K562 (cell line): ENCODE results near the gene CD74.

ENCODE experiments used
- AFF4 ChIP-seq: sonication (generic); formaldehyde crosslinking; IDR thresholded peaks from 2 replicates; pipeline ENCODE4 v1.8.0; 2023; ENCODE audit warnings: mild to moderate bottlenecking, missing genetic modification reagents
- FOSL1 ChIP-seq: fragments of 200-800 bp; sonication (Bioruptor generic); conservative IDR thresholded peaks from 2 replicates; pipeline ENCODE4 v1.6.1; 2016; ENCODE audit warnings: missing genetic modification characterization, missing compliant biosample characterization
- KDM4B ChIP-seq, 2 experiments: fragments of 450-650 bp in 1 of 2; sonication (generic) in 1 of 2; IDR thresholded peaks; 2 replicates each; pipeline ENCODE4 v1.6.1; 2016 to 2017; ENCODE audit warnings: borderline replicate concordance in 2 of 2, antibody characterized with exemption in 1 of 2, low read depth in 1 of 2, mild to moderate bottlenecking in 1 of 2
- MTA1 ChIP-seq: fragments of 450-650 bp; IDR thresholded peaks from 2 replicates; pipeline ENCODE4 v1.6.1; 2017; ENCODE audit warnings: borderline replicate concordance
- RAD21 ChIP-seq, 2 experiments: fragments of 250-450 bp in 1 of 2; fragments of 450-650 bp in 1 of 2; sonication (Bioruptor Pico) in 1 of 2; formaldehyde crosslinking in 1 of 2; IDR thresholded peaks in 1 of 2; conservative IDR thresholded peaks in 1 of 2; 2 replicates each; pipeline versions ENCODE4 v1.4.0 to v1.8.0; 2020 to 2022; ENCODE audit warnings: mild to moderate bottlenecking in 2 of 2, moderate library complexity in 1 of 2
- TCF3 ChIP-seq: sonication (generic); formaldehyde crosslinking; IDR thresholded peaks from 2 replicates; pipeline ENCODE4 v1.4.0; 2020; ENCODE audit warnings: mild to moderate bottlenecking, missing genetic modification reagents
- ZNF24 ChIP-seq: fragments of 450-650 bp; IDR thresholded peaks from 2 replicates; pipeline ENCODE4 v1.6.1; 2016
- TF ChIP-seq, protein P1 (sequence below), 3 experiments: IDR thresholded peaks in 2 of 3; conservative IDR thresholded peaks in 1 of 3; 2 replicates each; pipeline ENCODE4 v1.5.1; 2011 to 2012; ENCODE audit warnings: low read length in 3 of 3, mild to moderate bottlenecking in 3 of 3, control low read depth in 2 of 3, improper control_type of control experiment in 1 of 3, inconsistent platforms in 1 of 3, low read depth in 1 of 3, mixed read lengths in 1 of 3, moderate library complexity in 1 of 3; ENCODE audit not compliant: insufficient read depth in 2 of 3
- TF ChIP-seq, protein P2 (sequence below): fragments of 450-650 bp; formaldehyde crosslinking; IDR thresholded peaks from 2 replicates; pipeline ENCODE4 v1.4.0; 2020; ENCODE audit warnings: mild to moderate bottlenecking, moderate library complexity

DNA sequence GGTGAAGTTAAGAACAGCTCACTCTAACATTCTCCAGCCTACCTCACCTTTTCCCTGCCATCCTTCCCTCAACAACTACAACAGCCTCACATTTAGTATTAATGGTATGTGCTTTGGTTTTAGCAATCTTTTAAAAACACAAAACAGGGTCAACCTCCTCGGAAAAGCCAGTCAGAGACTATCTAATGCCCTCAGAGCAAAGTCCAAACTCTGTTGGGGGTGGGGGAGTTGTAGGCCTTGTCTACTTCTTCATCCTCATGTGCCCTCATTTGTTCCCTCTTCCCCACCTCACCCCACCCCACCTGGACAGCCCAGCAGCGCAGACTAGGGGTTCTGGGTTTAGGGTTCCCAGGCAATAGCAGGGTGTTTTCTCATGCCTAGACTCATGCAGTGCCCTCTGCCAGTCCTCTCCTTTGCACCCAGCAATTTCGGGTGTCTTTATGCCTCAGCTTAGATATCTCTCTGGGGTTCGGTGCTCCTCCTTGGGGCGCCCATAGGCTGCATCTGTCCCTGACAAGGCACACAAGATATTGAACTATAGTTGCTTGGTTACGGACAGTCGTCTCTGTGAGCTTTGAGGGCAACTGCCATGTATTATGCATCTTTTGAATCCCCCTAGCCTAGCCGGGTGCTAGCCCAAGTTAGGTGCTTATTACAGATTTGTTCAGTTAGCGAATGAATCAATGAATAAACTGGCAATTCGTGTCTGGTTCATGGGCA lies 56.0 kb downstream of the CD74 start:
- TF ChIP-seq ZNF24 (no peak), FOSL1 (tag) (no peak), RAD21 (CRISPR knock-in tag; conservative IDR thresholded peaks at IDR 0.05 in 1 of 2, IDR thresholded peaks at IDR 0.05 in 1 of 2) (no peak), TCF3 (CRISPR knock-in tag) (no peak), MTA1 (no peak), AFF4 (CRISPR knock-in tag) (no peak), KDM4B (IDR thresholded peaks at IDR 0.05; ENCODE audit: borderline replicate concordance in 2 of 2, low read depth in 1 of 2) (no peak)
- TF ChIP-seq, protein P1, sequence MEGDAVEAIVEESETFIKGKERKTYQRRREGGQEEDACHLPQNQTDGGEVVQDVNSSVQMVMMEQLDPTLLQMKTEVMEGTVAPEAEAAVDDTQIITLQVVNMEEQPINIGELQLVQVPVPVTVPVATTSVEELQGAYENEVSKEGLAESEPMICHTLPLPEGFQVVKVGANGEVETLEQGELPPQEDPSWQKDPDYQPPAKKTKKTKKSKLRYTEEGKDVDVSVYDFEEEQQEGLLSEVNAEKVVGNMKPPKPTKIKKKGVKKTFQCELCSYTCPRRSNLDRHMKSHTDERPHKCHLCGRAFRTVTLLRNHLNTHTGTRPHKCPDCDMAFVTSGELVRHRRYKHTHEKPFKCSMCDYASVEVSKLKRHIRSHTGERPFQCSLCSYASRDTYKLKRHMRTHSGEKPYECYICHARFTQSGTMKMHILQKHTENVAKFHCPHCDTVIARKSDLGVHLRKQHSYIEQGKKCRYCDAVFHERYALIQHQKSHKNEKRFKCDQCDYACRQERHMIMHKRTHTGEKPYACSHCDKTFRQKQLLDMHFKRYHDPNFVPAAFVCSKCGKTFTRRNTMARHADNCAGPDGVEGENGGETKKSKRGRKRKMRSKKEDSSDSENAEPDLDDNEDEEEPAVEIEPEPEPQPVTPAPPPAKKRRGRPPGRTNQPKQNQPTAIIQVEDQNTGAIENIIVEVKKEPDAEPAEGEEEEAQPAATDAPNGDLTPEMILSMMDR (IDR thresholded peaks at IDR 0.05 in 2 of 3, conservative IDR thresholded peaks at IDR 0.05 in 1 of 3; ENCODE audit: insufficient read depth in 2 of 3, low read depth in 1 of 3, low read length in 3 of 3): no peak
- TF ChIP-seq, protein P2, sequence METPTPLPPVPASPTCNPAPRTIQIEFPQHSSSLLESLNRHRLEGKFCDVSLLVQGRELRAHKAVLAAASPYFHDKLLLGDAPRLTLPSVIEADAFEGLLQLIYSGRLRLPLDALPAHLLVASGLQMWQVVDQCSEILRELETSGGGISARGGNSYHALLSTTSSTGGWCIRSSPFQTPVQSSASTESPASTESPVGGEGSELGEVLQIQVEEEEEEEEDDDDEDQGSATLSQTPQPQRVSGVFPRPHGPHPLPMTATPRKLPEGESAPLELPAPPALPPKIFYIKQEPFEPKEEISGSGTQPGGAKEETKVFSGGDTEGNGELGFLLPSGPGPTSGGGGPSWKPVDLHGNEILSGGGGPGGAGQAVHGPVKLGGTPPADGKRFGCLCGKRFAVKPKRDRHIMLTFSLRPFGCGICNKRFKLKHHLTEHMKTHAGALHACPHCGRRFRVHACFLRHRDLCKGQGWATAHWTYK (CRISPR knock-in tag): no peak
